GM21526 (cell line): ENCODE results near the gene CLIC2.
"Not testable (repeated sequence)": the region's sequence is repeated elsewhere in the genome, so short reads cannot be mapped to it uniquely, and the experiment has no call there.

Experiments used
- ATAC-seq: cut with Tn5 transposase; IDR thresholded peaks from one replicate; pipeline ENCODE4 v1.9.1; 2021; ENCODE audit warnings: moderate library complexity; ENCODE audit not compliant: unreplicated experiment, low FRiP score

Gene CLIC2

DNA sequence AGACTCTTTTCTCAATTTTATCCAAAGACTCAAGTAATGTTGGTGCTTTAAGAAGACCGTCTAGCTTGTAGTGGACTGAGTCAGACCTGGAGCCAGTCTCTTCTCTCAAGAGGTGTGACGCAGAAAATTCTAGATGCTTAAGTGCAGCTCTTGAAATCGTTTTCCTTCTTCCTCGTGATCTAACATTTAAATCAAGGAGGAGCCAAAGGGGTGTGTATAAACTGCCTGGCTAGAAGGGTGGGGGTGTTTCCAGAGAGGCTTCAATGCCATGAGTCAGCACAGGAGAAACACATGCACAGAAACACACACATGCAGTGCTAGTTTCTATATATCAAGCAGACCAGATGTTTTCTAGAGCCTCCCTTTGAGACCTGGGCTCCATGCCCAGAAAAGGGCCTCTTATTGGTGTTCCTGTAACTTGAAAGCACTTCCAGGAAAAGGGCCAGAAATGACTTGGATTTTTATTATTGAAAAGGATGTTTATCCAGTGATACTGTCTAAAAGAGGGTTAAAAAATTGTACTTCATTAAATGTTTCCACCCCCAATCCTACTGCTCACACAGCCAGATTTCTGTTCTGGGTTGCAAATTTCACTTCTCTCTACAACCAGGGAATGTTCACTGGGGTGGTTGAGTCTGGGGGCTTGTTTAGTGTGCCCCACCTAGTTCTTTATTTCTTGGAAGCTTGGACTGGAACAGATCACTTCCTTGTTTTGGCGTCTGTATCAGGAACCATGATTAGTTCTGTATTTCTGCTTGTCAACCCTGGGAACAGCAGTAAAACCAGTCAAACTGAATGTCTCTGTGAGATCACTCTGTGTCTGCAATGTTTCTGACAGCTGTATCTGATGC, at the start of gene CLIC2:
CLIC2 (minus strand) TSS at position 129 of the 851 bp plus-strand sequence. CDS start 187 bp downstream, outside the sequence.
- ATAC-seq, result no peak

DNA sequence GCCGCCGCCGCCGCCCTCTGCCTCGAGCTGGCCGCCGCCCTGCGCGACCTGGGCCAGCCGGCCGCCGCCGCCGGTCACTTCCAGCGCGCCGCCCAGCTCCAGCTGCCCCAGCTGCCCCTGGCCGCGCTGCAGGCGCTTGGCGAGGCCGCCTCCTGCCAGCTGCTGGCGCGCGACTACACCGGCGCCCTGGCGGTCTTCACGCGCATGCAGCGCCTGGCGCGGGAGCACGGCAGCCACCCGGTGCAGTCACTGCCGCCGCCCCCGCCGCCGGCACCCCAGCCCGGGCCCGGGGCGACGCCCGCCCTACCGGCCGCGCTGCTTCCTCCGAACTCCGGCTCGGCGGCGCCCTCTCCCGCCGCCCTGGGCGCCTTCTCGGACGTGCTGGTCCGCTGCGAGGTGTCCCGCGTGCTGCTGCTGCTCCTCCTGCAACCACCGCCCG, 48.1 kb upstream of the CLIC2 start:
- peak; percentile 39 for ATAC-seq

DNA sequence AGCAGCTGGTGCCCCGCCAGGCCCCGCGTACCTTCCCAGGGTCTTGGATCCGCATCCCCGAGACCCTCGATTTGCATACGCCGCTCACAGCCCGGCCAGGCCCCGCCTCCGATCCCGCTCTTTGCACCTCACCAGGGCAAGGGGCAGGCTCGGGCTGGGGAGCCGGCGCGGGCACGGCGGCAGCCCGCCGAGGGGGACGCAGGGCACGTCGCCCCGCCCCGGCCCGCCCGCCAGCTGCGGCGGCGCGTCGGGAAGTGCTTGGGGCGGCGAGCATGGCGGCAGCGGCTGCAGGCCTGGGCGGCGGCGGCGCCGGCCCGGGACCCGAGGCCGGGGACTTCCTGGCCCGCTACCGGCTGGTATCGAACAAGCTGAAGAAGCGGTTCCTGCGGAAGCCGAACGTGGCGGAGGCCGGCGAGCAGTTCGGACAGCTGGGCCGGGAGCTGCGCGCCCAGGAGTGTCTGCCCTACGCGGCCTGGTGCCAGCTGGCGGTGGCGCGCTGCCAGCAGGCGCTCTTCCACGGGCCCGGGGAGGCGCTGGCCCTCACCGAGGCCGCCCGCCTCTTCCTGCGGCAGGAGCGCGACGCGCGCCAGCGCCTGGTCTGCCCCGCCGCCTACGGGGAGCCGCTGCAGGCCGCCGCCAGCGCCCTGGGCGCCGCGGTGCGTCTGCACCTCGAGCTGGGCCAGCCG, 47.6 kb upstream of the CLIC2 start, which contains the start of gene F8A2:
F8A2 (plus strand) TSS at position 253 of the 686 bp plus-strand sequence; CDS start at position 273, 20 bp downstream.
- ATAC-seq, result peak; percentile 66

DNA sequence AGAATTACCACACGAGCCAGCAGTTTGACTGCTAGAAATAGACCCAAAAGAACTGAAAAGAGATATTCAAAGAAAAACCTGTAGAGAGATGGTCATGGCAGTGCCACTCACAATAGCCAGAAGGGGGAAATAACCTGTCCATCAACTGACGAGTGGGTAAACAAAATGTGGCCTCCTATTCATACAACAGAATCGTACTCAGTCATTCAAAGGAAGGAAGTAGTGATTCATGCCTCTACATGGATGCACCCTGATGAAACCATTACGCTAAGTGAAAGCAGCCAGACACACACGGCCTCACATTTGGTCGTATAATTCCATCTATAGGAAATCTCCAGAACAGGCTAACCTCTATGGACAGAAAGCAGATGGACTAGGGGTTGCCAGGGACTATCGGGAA, 45.4 kb upstream of the CLIC2 start:
- ATAC-seq, result not testable (repeated sequence)

DNA sequence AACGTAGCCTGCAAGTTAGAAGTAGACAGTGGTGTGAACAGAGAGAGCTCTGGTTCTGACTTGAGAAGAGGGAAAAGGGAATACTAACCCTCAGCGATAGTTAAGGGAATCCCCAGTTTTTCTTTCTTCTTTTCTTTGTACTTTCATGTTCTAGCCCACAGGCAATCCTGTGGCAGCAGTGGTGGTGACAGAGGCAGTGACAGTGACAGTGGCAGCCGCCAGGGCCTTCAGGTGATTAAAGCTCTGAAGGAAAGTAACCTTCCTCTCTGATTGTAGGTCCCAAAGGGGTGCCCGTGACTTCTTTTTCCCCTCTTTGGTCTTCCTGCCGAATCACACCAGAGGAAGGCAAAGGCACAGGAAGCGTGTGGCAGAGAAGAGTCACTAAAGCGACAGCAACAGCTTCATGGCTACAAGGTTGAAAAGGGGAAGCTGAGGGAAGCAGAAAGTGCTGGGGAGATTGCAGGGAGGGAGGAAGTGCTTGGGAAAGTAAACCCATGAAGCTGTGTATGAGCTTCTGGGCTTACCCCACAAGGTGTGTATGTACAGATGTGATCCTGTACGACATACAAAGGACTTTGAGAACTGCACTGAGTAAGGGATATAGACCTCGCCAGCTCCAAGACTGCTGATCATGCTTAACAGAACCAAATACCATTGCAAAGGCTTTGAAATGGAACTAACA, 39.5 kb upstream of the CLIC2 start:
- peak; percentile 55 for ATAC-seq

DNA sequence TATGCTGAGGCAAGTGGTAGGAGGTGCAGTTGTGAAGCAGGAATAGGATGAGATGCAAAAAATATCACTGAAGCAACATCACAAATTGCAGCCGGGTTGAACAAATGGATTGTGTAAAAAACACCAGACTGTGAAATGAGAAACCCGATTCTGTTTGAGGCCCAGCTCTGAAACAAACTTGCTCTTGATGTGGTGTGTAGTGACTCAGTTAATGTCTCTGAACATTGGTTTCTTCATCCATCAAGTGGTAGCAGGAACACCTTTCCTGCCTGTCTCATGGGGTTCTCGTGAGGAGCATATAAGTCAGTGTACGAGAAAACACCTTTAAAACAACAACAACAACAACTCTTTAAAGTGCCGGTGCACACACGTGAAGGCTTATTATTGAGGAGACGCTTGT, 29.3 kb upstream of the CLIC2 start:
- ATAC-seq, result not testable (repeated sequence)

DNA sequence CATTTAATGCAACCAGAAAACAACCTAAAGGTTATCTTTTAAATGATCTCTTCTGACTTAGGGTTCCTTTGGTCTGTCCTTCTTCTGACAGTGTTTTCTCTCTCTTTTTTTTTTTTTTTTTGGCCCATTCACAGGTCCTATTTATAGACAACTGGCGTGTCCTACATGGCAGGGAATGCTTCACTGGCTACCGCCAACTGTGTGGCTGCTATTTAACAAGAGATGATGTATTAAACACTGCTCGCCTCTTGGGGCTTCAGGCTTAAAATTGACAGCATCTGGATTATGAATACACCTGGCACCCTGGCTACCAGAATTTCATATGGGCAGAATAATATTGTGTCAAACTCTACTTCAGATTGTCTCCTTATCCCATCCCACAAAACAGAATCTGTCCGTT, 15.0 kb upstream of the CLIC2 start:
- ATAC-seq, result not testable (repeated sequence)

DNA sequence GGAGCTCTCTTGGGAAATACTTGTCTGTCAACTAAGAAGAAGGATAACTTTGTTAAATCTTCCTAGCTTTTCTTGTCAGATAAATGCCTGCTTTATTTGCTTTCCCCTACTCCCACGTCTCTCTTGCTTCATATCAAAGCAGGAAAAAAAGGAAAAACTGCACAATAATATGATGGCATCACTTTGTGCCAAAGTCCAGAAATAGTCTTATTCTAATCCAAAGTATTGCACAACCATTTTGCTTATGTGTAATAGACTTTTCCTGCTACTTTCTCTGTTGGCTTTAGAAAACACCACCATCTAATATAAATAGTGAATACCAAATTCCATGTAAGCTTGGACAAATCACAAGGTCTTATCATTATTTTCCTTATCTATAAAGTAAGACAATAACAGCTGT, 11.3 kb upstream of the CLIC2 start:
- ATAC-seq, result not testable (repeated sequence)

DNA sequence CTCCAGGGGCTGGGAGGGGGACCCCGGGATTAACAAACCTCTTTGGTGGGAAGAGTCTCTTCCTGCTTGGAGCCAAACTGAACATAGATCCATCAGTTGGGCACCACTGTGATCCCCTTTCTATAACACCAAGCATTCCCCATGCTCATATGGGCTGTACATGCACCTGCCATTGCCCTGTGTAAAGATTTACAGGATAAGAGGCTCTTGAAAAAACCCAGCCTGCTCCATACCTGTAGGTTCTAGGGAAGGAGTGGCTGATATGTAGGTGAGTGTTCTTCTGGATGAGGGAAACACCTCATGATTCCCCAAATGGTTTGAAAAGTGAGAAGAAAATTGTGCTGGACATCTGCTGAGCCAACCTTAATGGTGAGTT, 911 bp upstream of the CLIC2 start:
- not testable (repeated sequence) for ATAC-seq

DNA sequence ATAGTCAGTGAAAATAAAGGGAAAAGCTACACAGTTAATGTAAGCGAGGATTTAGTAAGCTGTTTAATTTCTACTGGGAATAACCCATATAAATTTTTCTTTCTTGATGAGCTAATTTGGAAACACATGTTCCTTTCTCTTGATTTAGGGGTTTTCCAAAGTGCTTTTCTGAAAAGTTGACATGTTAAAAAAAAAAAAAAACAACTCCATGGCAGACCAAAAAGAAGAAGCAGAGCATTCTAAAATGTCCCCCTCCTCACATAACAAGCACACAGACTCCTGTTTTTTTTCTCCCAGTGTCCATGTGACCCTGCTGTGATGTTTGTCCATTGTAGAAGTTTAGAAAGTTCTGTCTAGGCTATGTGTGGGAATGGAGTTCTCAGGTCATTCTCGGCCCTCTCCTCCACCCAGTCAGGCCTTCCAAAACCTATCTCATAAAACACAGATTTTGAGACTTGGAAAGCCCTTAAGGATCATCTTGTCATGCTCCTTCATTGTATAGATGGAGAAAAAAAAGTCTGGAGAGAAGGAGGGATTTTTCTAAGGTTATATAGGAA, 792 bp downstream of the CLIC2 start:
- no peak for ATAC-seq

DNA sequence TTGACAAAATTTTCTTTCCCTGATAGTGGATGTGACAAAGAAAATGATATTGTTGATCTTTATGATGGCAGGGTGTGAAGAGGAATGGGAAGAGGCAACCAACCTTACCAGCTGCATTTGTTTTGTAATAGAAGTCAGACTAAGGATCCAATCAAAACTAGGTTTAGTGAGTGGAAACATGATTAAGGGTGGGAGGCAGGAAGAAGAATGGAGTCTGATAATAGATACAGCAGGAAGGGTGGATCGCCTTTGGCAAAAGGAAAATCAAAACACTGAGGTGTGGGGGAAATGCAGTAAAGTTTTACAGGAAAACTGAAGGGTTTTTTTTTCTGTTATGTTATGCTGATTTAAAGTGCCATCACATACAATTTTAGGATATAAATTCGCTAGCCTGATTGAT, 3.4 kb downstream of the CLIC2 start:
- no peak for ATAC-seq

DNA sequence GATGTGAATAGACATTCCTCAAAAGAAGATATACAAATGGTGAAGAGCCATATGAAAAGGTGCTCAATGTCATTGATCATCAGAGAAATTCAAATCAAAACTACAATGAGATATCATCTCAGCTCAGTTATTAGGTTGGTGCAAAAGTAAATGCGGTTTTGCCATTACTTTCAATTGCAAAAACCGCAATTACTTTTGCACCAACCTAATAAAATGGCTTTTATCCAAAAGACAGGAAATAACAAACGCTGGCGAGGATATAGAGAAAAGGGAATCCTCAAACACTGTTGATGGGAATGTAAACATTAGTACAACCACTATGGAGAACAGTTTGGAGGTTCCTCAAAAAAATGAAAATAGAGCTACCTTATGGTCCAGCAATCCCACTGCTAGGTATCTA, 5.1 kb downstream of the CLIC2 start:
- no peak for ATAC-seq

DNA sequence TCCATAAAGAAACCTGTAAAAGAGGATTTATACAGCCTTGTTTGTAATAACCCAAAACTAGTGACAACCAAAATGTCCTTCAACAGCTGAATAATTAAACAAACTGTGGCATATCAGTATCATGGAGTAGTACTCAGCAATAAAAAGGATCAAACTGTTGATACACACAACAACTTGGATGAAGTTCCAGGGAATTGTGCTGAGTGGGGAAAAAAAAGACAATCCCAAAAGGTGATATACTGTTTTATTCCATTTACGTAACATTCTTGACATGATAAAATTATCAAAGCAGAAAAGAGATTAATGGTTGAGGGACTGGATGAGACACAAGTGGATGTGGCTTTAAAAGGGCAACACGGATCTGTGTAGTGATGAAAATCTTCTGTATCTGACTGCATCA, 7.8 kb downstream of the CLIC2 start:
- ATAC-seq, result no peak

DNA sequence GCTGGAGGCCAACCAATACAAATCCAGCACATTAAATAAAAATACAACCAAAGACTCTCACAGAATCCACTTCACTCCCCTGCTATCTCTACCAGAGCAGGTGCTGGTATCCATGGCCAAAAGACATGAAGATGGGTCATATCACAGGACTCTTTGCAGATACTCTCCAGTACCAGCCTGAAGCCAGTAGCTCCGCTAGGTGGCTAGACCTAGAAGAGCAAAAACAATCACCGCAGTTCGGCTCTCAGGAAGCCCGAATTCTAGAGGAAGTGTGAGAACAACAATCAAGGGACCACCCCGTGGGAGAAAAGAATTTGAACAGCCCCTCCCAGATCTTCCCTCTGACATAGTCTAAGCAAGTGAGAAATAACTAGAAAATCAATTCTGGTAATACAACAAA, 20.2 kb downstream of the CLIC2 start:
- no peak for ATAC-seq

DNA sequence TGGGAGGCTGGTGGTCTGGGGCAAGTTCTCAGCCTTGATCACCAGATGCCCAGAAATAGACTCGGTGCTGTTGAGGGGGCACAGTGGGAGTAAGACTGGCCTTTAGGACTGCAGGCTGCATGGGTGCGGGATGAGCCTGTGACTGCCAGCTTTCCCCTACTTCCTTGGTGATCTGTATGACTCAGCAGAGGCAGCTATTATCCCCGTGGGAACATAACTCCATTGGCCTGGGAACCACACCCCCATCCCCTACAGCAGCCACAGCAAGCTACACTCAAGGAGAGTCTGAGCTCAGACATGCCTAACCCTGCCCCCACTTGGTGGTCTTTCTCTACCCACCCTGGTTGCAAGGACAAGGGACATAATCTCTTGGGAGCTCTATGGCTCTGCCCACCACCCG, 20.6 kb downstream of the CLIC2 start:
- no peak for ATAC-seq

DNA sequence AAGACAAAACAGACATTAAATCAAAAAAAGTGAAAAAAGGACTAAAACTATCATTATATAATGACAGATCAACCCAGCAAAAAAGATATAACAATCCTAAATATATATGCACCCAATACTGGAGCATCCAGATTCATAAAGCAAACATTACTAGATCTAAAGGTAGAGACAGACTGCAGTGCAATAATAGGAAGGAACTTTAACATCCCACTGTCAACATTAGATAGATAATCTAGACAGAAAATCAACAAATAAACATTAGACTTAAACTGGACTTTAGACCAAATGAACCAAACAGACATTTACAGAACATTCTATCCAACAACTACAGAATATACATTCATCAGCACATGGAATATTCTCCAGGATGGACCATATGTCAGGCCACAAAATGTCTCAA, 40.6 kb downstream of the CLIC2 start:
- ATAC-seq, result no peak

DNA sequence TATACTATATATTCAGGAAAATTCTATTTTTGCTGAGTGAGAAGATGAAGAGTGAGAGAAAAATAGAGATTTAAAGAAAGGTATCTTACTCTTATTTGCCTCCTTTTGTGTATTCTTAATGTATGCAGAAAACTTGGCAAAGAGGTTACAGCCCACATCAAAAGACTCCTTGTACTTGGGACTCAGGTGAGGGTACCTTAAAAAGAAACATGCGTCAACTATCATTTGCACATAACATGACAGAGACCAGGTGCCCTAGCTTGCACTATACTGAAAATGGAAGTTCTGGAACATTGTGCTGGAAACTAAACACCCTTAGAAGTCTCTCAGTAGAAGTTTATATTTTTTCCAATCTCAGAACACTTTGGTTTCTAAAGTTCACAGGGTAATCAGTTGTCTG, 54.5 kb downstream of the CLIC2 start:
- no peak for ATAC-seq

DNA sequence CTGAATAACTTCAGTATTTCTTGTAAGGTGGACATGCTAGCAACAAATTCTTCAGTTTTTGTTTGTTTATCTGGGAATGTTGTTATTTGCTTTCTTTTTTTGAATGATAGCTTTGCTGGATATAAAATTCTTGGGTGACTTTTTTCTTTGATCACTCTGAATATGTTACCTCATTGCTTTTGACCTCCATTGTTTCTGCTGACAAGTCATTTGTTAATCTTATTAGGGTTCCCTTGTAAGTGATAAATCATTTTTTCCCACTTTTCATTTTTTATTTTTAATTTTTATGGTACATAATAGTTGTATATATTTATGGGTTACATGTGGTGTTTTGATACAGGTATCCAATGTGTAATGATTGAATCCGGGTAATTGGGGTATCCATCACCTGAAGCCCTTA, 63.4 kb downstream of the CLIC2 start:
- no peak for ATAC-seq

DNA sequence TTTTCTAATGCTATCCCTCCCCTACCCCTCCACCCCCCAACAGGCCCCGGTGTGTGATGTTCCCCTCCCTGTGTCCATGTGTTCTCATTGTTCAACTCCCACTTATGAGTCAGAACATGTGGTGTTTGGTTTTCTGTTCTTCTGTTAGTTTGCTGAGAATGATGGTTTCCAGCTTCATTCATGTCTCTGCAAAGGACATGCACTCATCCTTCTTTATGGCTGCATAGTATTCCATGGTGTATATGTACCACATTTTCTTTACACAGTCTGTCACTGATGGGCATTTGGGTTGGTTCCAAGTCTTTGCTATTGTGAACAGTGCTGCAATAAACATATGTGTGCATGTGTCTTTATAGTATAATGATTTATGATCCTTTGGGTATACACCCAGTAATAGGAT, 66.4 kb downstream of the CLIC2 start:
- not testable (repeated sequence) for ATAC-seq

DNA sequence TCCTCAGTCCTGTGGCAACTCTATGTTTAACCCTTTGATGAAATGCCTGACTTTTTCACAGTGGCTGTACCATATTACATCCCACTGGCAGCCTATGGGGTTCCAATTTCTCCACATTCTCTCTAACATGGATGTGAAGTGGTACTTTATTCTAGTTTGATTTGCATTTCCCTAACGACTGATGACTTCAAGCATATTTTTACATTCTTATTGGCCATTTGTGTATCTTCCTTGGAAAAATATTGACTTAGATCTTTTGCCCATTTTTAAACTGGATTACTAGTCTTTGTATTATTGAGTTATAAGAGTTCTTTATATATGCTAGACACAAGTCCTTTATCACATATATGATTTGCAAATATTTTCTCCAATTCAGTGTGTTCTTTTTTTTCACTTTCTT, 68.0 kb downstream of the CLIC2 start:
- ATAC-seq, result no peak
